ENCODE measurements around the gene PDE1A.

Gene PDE1A

DNA sequence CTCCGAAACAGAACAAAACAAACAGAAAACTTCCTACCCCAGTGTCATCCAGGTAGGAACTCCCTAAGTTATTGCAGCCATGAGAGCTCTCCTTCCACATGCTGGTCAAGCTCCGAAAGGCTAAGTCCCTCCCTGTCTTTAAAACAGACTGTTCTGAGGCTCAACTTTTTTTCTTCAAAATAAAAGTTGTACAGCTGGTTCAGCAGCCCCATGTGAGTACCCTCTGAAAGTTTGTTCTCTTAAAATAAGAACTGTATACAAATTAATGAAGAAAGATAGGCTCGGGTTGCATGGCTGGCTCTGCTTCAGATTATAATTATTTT, at the start of gene PDE1A:
TSS of gene PDE1A (minus strand) at position 119 of the 323 bp plus-strand sequence.
- DNase-seq: no peak

DNA sequence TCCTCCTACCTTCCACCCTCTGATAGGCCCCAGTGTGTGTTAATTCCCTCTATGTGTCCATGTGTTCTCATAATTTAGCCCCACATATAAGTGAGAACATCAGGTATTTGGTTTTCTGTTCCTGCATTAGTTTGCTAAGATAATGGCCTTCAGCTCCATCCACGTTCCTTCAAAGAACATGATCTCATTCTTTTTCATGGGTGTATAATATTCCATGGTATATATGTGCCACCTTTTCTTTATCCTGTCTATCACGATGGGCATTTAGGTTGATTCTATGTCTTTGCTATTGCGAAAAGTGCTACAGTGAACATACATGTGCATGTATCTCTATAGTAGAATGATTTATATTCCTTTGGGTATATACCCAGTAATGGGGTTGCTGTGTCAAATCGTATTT, 46.8 kb upstream of the PDE1A start:
- DNase-seq: no peak

DNA sequence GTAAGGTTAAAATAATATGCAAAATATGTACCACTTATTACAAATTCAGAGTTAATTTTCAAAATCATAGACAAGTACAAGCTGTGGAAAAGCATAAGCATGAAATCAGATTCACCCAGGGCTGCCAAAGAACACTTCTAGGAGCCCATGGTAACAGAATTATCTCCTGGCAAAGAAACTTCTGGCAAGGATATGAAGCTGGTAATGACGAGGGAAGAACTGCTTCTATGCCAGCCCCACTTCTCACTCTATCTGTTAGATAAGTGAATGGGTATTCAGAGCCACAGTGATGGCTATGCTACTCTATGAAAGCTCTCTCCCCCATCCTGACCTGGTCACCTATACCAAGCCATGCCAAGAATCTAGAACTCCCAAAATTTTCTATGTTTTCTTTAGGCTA, 36.9 kb upstream of the PDE1A start:
- no peak for DNase-seq

DNA sequence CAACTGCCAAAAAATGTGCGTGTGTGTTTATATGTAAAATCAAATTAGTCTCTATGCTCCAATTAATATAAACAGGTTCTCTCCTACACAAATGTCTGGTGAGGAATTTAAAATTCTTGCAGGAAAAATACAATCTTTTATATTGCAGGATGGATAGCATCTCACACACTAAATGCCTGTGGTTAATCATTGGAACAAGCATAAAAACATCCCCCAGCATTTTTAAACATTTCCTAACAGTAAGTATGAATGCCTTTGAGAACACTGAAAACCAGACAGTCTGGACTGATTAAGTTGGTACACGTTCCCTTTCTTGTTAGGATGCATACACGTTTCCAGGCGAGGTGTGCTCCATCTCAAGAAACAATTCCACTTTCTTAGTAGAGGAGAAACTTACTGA, 29.9 kb upstream of the PDE1A start:
- no peak for DNase-seq

DNA sequence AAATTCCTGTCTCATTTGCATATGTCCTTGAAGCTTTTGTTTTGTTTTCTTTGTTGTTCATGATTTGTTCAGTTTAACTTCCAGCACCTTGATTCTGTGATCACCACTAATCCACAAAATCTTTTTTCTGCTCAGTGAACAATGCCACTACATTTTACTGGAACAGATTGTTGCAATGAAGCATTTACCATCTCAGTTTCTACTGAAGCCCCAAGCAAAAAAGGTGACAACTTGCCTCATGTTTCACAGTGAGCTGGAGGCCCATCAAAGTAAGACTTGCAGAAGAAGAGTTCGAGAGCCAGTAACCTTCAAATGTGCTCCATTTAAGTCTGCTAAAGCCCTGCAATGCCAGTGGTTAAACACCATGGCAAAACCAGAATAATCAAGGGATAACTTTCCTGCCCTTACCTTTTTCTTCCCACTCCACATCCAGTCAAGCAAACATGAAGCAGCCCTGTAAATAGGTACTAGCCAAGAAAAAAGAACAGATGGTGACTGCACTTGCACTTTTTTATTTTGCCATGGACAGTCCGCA, 25.7 kb upstream of the PDE1A start:
- no peak for DNase-seq

DNA sequence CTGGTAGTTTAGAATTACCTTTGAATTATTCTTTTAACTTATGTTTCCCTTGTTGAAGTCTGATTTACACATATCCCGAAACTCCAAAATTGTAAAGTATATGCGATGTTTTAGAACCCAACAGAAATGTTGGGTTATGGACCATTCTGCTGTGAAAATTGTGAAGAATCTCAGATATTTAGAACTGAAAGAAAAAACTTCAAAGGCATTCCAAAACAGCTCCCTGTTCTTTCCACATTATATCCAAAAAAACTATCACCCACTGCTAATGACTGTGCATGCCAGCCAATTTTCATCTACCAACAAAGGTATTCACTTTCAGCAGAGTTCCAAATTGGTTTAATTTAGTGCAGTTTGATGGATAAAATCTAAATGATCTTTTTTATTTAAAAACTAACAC, 21.5 kb upstream of the PDE1A start:
- no peak for DNase-seq

DNA sequence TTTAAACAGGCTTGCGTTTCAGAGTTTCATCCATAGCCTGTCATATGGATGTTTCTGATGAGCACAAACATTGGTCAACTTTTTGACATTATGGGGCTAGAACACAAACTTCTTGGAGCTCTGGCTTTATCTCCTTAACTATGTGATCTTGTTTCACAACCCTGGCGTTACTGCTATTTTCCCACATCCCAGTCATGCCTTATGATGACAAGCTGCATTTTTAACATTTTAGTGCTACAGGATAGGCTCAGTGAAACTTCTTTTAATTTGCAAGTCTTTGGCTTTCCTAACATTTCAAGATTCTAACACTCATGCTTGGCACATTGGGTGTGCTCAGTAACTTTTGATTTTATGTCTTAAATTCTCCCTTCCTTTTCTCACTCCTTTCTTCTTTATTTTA, 21.0 kb upstream of the PDE1A start:
- no peak for DNase-seq

DNA sequence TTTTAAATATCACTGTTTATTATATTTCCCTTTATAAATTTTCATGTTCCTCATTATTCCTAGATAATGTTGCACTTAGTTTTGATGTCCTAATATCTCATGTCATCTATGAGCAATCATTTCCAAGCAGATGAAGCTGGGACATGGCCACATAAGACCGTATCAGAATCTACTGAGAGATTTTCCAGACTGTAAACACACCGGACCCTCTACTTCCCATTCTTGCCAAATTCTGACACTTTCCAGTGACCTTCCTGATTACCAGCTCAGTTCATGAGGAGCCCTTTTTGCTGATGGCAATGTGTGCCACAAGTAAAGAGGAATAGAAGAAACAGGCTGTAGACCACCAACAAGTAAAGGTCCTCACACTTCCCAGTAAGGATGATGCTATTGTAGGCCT, 20.3 kb upstream of the PDE1A start:
- DNase-seq: no peak

DNA sequence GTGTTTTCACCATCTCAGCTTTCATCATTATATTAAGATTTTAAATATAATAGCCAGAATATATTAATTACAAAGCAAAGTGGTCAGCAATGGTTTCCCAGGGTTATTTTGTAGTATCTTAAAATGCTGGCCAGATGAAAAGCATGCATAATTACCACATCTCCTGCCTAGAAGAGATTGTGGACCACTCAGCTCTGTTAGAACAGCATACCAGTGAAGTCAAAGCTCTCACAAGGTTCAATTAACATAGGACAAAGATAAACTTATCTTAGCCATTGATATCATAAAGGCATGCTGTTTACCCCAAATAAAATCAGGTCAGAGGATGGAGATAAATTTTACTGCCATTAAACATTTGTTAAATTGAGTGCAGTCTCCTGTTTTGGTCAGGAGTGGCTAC, 19.3 kb upstream of the PDE1A start:
- no peak for DNase-seq

DNA sequence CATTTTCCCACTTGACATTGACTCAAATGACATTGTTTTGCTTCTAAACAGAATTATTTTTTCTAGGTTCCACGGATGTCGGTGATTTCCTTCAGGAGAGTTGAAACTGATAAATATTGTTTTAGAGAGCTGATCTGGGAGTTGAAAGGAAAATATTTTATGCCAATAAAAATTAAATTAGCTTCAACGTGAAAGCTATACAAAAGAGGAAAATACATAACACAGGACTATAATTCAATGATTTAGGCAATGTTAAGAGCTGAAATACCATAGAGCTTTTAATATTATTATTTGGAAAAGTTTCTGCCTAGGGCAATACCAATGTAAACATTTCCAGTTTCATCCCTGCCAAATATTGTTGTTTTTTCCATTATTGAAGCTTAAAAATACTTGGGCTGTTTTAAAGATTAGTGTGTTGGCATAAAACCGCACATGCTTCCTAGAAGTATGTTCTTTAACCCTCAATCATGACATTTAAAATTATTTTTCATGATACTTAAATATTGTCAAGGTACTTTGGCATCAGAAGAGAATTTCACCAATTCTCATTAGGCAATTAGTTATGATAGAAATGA, 18.6 kb upstream of the PDE1A start:
- DNase-seq: no peak

DNA sequence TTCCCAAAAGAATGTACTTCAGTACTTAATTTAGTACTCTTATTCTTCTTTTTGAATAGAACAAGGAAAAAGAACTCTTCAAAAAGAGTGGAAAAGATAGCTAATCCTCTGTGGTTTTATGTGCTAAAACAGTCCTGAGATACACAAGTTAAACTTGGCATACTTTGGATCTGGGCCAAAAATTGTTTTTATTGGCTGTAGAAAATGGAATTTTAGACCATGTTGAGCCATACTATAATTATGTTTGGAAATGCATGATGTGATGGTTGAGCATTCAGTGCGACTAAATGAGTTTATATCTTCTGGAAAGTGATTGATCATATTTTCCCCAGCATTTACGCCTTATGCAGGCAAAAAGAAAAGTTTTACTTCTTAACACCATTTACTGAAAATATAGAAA, 18.0 kb upstream of the PDE1A start:
- DNase-seq: no peak

DNA sequence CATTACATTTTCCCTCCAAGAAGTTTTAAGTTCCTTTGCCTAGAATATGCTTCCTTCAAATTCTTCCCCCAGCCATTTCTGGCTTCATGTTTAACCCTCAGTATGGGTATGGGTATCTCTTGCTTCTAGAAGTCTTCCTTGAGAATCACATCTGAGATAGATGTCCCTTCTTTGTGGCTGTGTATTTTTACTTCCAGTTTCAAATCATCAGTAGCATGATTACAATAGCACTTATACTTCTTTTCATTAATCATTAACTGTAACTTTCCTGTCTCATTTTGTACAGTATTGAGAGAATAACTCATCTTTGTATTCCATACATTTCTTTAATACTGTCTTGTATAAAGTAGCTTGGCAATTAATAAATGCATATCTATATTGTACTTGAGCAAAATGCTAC, 17.3 kb upstream of the PDE1A start:
- DNase-seq: no peak

DNA sequence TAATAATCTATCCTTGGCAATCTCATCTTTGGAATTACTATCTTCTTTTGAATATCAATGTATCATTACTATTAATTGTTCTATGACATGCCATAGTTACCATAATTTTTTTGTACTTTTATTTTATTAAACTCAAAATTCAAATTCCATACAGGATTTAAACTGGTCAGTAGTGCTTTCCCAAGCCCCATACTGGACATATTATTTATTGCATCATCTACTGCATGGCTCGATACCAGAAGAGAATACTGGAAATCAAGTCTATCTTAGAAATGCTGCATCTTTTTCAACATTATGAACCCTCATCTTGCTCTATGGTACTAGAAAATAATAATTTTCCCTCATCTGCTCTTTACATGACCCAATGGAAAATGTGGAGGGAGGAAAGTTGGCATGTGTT, 9.4 kb upstream of the PDE1A start:
- DNase-seq: no peak

DNA sequence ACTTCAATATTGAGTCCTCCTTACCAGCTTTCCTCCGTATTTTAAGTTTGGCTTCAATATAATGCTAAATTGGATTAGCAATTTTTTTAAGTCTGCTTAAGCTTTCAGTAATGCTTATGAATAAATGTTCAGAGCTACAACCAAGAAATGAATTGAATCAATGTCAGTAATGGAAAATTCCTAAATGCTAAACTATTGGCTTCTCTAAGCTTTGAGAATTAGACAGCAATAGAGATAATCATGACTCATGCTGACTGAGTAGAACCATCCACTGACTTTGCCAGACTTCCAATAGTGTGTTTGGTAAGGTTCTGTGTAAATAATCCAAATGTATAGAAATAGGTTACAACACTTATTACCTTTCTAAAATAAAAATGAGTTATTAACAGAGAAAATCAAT, 8.9 kb upstream of the PDE1A start:
- no peak for DNase-seq

DNA sequence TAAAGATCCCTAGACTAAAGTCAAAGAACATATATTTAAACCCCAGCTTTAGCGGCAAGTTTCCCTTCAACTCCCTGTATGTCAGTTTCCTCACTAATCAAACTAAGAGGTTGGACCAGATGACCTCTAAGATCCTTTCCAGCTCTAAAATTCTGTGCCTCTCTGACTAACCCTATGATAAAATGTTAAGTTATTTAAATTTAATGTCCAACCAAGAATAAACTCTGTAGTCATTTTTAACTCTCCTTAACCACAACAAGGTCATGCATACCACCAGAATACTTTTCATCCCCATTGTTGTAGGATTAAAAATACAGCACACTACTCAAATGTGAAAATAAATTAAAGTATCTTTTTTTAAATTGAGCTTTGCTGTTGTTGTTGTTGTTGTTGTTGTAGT, 5.2 kb upstream of the PDE1A start:
- DNase-seq: no peak

DNA sequence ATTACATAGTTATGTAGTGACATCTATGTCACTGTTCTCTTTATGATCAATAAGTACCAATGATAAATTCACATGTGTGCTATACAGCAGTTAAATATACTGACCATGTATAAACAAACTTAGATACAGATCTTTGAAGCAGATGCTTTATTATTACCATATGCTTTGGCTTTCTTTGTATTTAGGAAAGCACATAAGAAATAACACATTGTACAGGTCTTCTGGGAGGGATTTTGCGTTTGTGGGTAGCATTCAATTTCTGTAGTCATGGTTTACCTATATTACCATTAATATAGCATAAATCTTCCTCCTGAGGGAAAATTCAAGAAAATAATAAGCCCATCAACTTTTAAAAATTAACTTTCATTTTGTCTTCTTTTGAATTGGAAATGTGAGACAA, 1.6 kb upstream of the PDE1A start:
- no peak for DNase-seq

DNA sequence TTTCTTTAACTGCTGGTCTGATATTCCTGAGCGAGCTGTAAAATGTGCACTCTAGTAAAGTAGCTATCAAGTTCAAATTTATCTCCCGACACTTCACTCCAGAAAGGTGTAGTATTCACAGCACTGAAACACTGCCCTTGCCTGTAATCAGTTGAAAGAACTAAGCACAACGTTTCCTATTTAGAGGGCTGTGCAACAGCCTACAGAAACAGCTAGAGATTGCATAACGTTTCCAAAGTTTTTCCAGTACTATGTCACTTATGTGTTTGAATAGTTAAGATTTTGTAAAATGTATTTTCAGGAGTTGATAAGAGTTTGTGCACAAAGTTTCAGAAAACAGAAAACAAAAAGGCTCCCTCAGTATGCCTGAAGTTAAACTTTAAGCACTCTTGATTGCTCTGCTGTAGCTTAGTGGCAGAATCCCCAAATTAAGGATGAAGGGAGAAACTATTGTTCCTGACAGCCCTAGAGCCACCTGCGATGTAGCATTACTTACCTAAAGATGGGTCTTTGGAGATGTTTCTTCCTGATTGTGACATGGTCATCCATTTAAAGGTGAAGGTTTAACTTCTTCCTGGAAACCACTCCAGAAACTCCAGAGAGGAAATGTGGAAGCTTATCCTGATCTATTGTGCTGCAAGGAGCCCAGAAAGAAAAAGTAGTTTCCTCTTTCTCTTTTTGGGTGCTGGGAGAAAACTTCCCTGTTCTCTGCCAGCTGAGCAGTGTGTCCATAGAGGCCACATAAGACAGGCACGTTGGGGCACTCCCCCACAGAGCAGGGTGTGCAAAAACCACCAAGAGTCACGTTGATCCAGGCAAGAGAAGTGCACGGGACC, 536 bp downstream of the PDE1A start:
- DNase-seq: no peak

DNA sequence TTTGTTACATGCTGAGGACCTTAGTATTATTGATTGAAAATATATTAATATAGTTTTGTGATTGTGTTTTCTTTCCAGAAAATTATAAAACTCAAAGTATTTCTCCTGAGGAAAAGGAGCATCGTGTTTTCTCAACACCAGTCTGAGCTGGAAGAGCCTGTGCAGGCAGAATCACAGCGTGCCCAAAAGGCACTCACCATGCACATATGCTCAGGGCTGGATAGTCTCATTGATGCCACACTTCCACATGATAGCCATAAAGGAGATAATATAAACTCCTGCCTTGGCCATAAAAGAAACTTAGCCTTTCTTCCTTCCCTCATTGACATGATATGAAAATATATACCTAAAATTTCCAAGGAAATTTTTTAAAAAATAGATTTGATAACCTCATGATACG, 4.0 kb downstream of the PDE1A start:
- DNase-seq: no peak

DNA sequence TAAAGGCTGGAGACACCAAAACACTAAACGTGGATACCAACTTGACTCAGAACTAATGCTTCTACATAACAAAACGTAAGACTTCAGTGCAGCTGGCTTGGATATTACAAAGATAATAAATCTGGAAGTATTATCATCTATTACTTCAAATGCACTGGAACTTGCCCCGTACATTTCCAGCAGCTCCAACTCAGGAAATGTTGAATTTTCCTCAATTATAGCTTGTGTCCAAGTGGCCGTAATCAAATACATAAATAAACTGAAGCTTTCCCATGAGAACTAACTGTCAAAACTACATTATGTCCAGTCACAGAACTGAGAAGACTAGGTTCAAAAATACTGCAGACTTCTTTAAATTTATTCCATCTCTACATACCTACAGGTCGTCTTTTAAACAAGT, 6.2 kb downstream of the PDE1A start:
- DNase-seq: no peak

DNA sequence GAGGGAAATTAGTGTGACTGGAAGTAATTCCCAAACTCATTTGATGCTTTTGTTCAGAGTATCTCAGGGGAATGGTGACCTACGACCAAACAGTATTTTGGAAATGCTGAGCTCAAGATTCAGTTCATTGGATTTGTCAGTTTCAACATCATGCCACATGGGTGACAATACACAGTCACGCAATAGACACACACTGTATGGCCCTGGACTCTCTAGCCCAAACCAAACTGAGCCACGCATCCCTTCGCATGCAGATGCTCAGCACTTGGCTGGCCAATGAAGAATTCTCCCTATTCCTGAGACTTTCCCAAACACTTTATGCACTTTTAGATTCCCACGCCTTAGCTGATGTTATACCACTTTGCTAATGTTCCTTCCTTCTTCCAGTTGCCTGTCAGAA, 10.0 kb downstream of the PDE1A start:
- DNase-seq: no peak

DNA sequence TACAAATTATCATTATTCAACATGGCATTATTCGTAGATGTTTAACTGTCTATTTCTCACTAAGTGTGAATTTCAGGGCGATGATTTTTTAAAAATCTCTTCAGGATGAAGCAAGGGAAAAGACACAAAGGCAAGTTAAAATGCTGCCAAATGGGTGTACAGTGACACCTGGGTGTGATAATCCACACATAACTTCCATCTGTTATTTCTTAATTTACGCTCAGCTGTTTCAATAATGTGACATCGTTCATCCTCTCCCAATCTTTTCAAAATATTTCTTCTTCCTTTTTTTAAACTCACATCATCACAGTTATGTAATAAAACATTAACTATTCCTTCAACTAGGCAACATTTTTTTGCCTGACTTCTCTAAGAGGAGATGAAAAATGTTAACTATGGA, 10.6 kb downstream of the PDE1A start:
- DNase-seq: no peak

DNA sequence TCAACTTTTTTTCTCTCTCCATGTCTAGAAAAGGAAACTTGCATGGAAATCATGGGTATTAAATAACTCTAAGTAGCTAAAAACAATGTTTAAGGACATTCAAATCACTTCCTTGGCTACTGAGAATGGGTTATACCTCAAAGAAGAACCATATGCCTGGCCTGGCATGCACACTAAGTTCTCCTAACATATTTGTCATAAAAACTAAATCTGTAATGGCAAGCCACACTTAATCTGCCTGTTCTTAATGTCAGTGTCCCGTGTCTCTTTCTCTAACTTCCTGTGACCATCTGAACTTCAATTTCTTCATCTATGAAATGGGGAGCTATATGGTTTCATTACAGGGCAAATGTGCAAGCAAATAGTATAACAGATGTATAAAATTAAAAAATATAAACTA, 11.1 kb downstream of the PDE1A start:
- no peak for DNase-seq

DNA sequence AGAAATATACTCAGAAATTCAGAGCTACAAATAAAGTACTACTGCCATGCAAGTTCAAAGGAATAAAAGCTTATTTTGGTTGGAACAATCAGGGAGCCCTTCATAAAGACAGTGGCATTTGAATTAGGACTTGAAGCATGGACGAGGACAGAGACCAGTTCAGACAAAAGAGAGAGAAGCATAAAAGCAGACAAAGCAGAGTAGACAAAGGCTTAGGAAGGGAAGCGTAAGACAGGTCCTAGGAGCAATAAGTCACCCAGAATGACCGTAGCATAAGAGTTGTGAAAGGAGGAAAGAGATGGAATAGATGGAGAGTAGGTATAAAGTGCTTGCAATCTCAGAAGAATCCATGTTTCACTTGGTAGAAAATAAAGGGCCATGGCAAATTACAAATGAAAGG, 14.0 kb downstream of the PDE1A start:
- no peak for DNase-seq

DNA sequence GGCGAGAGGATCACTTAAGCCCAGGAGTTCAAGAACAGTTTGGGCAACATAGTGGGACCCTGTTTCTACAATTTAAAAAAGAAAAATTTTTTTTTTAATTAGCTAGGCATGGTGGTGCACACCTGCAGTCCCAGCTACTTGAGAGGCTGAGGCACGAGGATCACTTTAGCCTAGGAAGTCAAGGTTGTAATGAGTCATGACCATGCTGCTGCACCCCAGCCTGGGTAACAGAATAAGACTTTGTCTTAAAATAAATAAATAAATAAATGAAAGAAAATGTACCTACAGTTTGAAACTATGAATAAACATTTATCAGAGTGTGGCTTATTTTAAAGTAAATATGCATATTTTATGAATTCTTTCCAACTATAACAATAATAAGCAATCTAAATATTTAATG, 16.7 kb downstream of the PDE1A start:
- no peak for DNase-seq

DNA sequence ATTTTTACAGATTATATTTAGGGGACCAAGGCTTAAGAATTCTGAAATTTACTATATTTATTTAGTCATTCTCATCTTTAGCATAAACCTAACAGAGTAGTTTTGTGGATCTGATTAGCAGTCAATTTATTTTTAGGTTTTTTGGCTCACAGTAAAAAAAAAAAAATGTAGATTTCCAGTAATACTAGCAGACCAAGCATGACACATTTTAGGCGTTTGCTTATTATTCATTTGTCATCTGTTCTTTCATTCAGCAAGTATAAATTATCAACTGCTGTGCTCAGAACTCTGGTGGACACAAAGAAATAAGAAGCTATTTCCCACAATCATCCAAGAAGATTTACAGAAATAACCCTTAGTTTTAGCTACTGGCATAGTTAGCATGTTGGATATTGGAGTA, 20.6 kb downstream of the PDE1A start:
- DNase-seq: no peak
